Spinal cord (tissue), 10 donors: Measurements from ENCODE around the gene ATM. TPM values are rescaled to one million over a fixed set of nuclear protein-coding genes. Genes with fewer than 3 reads are reported as not detected.
A peak's percentile ranks its signal among the peaks of the same experiment; 100 is the strongest.
"Not testable (repeated sequence)": the region's sequence is repeated elsewhere in the genome, so short reads cannot be mapped to it uniquely, and the experiment has no call there.

Source experiments
- DNase-seq, 6 donors: peaks; one replicate each; pipeline versions ENCODE4 v3.0.0 to v3.0.0-alpha.2; 2013 to 2015; ENCODE audit warnings: low spot score in 6 of 6, low read depth in 4 of 6
- H3K27ac ChIP-seq: one replicate; pipeline ENCODE4 v1.5.1; 2013; ENCODE audit warnings: low read depth, low read length, control low read depth
- H3K27me3 ChIP-seq: one replicate; pipeline ENCODE4 v1.6.1; 2013; ENCODE audit warnings: low read length; ENCODE audit not compliant: control insufficient read depth, insufficient read depth
- H3K36me3 ChIP-seq: one replicate; pipeline ENCODE4 v1.6.1; 2013; ENCODE audit warnings: low read length; ENCODE audit not compliant: control insufficient read depth, insufficient read depth
- H3K4me1 ChIP-seq: one replicate; pipeline ENCODE4 v1.6.1; 2013; ENCODE audit warnings: low read length; ENCODE audit not compliant: control insufficient read depth, insufficient read depth
- H3K4me3 ChIP-seq: one replicate; pipeline ENCODE4 v1.5.1; 2013; ENCODE audit warnings: low read depth, low read length, control low read depth
- H3K9me3 ChIP-seq: one replicate; pipeline ENCODE4 v1.6.1; 2013; ENCODE audit warnings: low read length; ENCODE audit not compliant: control insufficient read depth, insufficient read depth
- WGBS: methylation state at CpG from one replicate; pipeline ENCODE4 v1.1.5; 2013; ENCODE audit warnings: missing lambda C conversion rate; ENCODE audit not compliant: insufficient coverage; 5-methylcytosine and 5-hydroxymethylcytosine counted together
- polyA plus RNA-seq, 2 donors: library from polyadenylated mRNA; unstranded; fragments of 120-200 nt; gene quantifications; one replicate each; pipeline ENCODE4 v1.2.1, GENCODE V29; 2013; ENCODE audit not compliant: insufficient read length in 2 of 2
- total RNA-seq, 2 donors: library from RNA; depleted of rRNA in 1 of 2; stranded (reverse); fragments of 120-200 nt in 1 of 2; fragments of >200 nt in 1 of 2; gene quantifications; one replicate each; pipeline versions ENCODE4 v1.2.3 to v1.2.4, GENCODE V29; 2013 to 2014
- donor health status: healthy.

Gene ATM
- total and polyA plus RNA-seq, 4 donors: 44.7 to 137 (median 71.2) TPM

GRCh38 chr11:108269583-108269982, 46.7 kb downstream of the ATM start:
- H3K4me1 ChIP-seq: no peaks in the 10 kb centered on the region
- H3K27ac ChIP-seq: no peak overlapping the region
- DNase-seq: no peak
- H3K9me3 ChIP-seq: no peaks in the 10 kb centered on the region
- peaks cover 12% of the 10 kb centered on the region for H3K36me3 ChIP-seq
- 100% methylated on average over 2 of the region's 3 CpGs for WGBS
- H3K4me3 ChIP-seq: no peak overlapping the region
- no peaks in the 10 kb centered on the region for H3K27me3 ChIP-seq

DNA sequence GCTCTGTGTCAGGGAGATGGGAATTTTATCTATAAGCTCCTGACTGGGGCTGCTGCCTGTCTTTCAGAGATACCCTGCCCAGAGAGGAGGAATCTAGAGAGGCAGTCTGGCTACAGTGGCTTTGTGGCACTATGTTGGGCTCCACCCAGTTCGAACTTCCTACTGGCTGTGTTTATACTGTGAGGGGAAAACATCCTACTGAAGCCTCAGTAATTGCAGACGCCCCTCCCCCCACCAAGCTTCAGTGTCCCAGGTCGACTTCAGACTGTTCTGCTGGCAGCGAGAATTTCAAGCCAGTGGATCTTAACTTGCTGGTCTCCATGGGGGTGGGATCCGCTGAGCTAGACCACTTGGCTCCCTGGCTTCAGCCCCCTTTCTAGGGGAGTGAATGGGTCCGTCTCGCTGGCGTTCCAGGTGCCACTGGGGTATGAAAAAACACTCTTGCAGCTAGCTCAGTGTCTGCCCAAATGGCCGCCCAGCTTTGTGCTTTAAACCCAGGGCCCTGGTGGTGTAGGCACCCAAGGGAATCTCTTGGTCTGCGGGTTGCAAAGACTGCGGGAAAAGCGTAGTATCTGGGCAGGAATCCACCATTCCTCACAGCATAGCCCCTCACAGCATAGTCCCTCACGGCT, 54.2 kb downstream of the ATM start:
- not testable (repeated sequence) for H3K27me3 ChIP-seq, DNase-seq, H3K4me1 ChIP-seq, H3K9me3 ChIP-seq, H3K27ac ChIP-seq, H3K4me3 ChIP-seq
- peaks cover 18% of the 10 kb centered on the region for H3K36me3 ChIP-seq
- WGBS: 91% methylated on average over 8 of the region's 13 CpGs

- no peak overlapping the region for H3K27ac ChIP-seq
- no peaks in the 10 kb centered on the region for H3K4me1 ChIP-seq
- H3K27me3 ChIP-seq: no peaks in the 10 kb centered on the region
- 44% methylated on average over 1 of the region's 4 CpGs for whole genome bisulfite sequencing
- H3K36me3 ChIP-seq: peaks cover 14% of the 10 kb centered on the region
- DNase-seq: peak in 2 of 6 donors; percentile 1 to 2
- no peak overlapping the region for H3K4me3 ChIP-seq
- H3K9me3 ChIP-seq: no peaks in the 10 kb centered on the region
Measured at GRCh38 chr11:108278546-108278945, 55.7 kb downstream of the ATM start.

DNA sequence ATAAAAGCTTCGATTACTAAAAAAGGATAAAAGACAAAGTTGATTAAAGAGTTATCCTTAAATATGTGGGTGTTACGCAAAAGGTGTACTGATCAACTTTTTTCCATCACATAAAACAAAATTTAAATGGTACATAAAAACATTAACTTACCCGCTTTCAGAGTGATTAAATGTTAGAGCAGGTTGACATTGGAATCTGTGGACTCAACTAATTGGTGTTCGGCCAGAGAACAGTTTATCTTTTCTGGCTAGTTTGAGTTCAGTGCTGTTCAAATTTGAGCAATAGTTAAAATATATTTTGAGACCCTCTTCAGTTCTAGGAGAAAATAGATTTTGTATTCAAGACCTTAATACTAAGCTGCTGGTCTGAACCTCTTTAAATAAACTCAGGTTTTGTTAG, 56.1 kb downstream of the ATM start:
- H3K36me3 ChIP-seq: peaks cover 12% of the 10 kb centered on the region
- no peak for DNase-seq
- no peaks in the 10 kb centered on the region for H3K4me1 ChIP-seq
- no peaks in the 10 kb centered on the region for H3K27me3 ChIP-seq
- H3K9me3 ChIP-seq: no peaks in the 10 kb centered on the region
- no peak overlapping the region for H3K4me3 ChIP-seq
- WGBS: 100% methylated on average over 1 of the region's 4 CpGs
- H3K27ac ChIP-seq: no peak overlapping the region

DNA sequence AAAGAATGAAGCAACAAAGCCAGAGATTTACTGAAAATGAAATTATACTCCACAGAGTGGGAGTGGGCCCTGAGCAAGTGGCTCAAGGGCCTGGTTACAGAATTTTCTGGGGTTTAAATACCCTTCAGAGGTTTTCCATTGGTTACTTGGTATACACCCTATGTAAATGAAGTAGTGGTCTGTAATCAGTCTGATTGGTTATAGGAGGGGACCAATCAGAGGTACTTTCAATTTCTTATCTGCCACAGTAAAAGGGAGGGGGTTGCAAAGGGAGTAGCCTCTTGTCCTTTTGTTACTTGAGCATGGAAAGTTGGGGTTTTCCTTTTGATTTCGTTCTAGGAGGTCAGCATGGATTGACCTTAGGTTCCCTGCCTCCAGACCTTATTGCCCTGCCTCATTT, 63.5 kb downstream of the ATM start:
- Histone ChIP-seq H3K36me3 (peaks cover 16% of the 10 kb centered on the region), H3K9me3 (no peaks in the 10 kb centered on the region), H3K27me3 (no peaks in the 10 kb centered on the region), H3K4me1 (no peaks in the 10 kb centered on the region), H3K4me3 (no peak overlapping the region), H3K27ac (no peak overlapping the region)
- no CpG with 5 or more reads among the region's 1 CpG for WGBS
- DNase-seq: no peak

- no peaks in the 10 kb centered on the region for H3K27me3 ChIP-seq
- no peak overlapping the region for H3K27ac ChIP-seq
- H3K4me1 ChIP-seq: no peaks in the 10 kb centered on the region
- no peak overlapping the region for H3K4me3 ChIP-seq
- DNase-seq: no peak
- H3K9me3 ChIP-seq: no peaks in the 10 kb centered on the region
- 67% methylated on average over 1 of the region's 3 CpGs for whole genome bisulfite sequencing
- peaks cover 16% of the 10 kb centered on the region for H3K36me3 ChIP-seq
Measured at GRCh38 chr11:108286956-108287355, 64.1 kb downstream of the ATM start.

DNA sequence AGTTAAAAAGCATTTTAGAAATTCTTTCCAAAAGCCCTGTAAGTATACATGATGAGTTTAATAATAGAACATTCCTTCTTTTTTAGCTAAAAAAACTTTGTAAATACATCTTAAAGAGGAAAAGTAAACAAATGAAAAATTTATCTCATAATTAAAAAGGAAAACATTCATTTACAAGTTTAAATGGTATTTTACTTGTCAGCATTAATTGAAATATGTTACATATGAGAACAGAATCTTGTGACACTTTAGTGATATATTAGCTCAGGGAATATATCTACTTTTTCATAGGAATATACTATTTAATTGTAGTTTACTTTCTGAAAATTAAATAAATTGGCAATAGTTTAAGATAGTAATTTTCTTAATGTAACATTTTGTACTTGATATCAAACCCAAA, 66.2 kb downstream of the ATM start:
- not testable (repeated sequence) for H3K4me1 ChIP-seq, H3K4me3 ChIP-seq, H3K27ac ChIP-seq, H3K9me3 ChIP-seq, DNase-seq, H3K27me3 ChIP-seq
- peaks cover 16% of the 10 kb centered on the region for H3K36me3 ChIP-seq

DNA sequence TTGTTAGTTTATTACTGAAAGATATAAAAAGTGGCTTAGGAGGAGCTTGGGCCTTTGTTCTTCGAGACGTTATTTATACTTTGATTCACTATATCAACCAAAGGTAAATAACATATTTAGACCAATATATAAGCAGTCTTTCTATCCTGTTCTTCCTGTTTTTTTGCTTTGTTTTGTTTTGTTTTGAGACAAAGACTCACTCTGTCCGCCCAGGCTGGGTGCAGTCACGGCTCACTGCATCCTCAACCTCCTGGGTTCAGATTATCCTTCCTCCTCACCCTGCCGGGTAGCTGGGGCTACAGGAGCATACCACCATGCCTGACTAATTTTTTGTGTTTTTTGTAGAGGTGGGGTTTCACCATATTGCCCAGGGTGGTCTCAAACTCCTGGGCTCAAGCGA, 66.8 kb downstream of the ATM start:
- Histone ChIP-seq H3K27me3 (no peaks in the 10 kb centered on the region), H3K4me1 (no peaks in the 10 kb centered on the region), H3K9me3 (no peaks in the 10 kb centered on the region), H3K36me3 (peaks cover 20% of the 10 kb centered on the region), H3K4me3 (no peak overlapping the region), H3K27ac (no peak overlapping the region)
- no CpG with 5 or more reads among the region's 6 CpGs for WGBS
- no peak for DNase-seq

- Histone ChIP-seq H3K9me3 (no peaks in the 10 kb centered on the region), H3K36me3 (peaks cover 20% of the 10 kb centered on the region), H3K4me1 (no peaks in the 10 kb centered on the region), H3K27me3 (no peaks in the 10 kb centered on the region), H3K4me3 (no peak overlapping the region), H3K27ac (no peak overlapping the region)
- no CpG with 5 or more reads among the region's 3 CpGs for WGBS
- DNase-seq: no peak
Measured at GRCh38 chr11:108293229-108293628, 70.4 kb downstream of the ATM start.

GRCh38 chr11:108302121-108302785, 79.4 kb downstream of the ATM start:
- Histone ChIP-seq H3K9me3 (no peaks in the 10 kb centered on the region), H3K4me1 (no peaks in the 10 kb centered on the region), H3K27ac (no peak overlapping the region), H3K4me3 (no peak overlapping the region), H3K27me3 (no peaks in the 10 kb centered on the region), H3K36me3 (peaks cover 9% of the 10 kb centered on the region)
- no peak for DNase-seq
- no CpG with 5 or more reads among the region's 1 CpG for WGBS
